ENCODE data around the gene RBM10.

GRCh38 chrX:47176101-47176740, 31.2 kb downstream of the RBM10 start:
- TF ChIP-seq, protein P1, sequence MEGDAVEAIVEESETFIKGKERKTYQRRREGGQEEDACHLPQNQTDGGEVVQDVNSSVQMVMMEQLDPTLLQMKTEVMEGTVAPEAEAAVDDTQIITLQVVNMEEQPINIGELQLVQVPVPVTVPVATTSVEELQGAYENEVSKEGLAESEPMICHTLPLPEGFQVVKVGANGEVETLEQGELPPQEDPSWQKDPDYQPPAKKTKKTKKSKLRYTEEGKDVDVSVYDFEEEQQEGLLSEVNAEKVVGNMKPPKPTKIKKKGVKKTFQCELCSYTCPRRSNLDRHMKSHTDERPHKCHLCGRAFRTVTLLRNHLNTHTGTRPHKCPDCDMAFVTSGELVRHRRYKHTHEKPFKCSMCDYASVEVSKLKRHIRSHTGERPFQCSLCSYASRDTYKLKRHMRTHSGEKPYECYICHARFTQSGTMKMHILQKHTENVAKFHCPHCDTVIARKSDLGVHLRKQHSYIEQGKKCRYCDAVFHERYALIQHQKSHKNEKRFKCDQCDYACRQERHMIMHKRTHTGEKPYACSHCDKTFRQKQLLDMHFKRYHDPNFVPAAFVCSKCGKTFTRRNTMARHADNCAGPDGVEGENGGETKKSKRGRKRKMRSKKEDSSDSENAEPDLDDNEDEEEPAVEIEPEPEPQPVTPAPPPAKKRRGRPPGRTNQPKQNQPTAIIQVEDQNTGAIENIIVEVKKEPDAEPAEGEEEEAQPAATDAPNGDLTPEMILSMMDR (IDR thresholded peaks at IDR 0.05; ENCODE audit: low read depth, low read length, poor library complexity, severe bottlenecking), result no peak
- TF ChIP-seq EZH2phosphoT487 (IDR thresholded peaks at IDR 0.05; ENCODE audit: borderline replicate concordance, low read length), result no peak
